MCF 10A (cell line): ENCODE data around the gene GMPR2. TPM values are rescaled to one million over a fixed set of nuclear protein-coding genes. Genes with fewer than 3 reads are reported as not detected.

Experiments
- BruUV-seq: library from RNA; stranded (reverse); fragments of 400-500 nt; replicated peaks from 2 replicates; lab custom pipeline; 2021; lab: Mats Ljungman, UMichigan
- CTCF ChIA-PET: fragments of 300-600 bp; sonication (Branson Sonifier 250); formaldehyde crosslinking; extraction: SDS; loops from one replicate; lab custom pipeline; 2021; ENCODE audit warnings: antibody characterized with exemption, inconsistent platforms; lab: Yijun Ruan, JAX
- POLR2A ChIA-PET: fragments of 300-600, 350-650 bp; sonication (Branson Sonifier 250); formaldehyde crosslinking; extraction: SDS; loops from one replicate; lab custom pipeline; 2020; ENCODE audit warnings: antibody characterized with exemption, inconsistent platforms; lab: Yijun Ruan, JAX
- DNase-seq: peaks from one replicate; pipeline ENCODE4 v3.0.0-alpha.2; 2018; ENCODE audit not compliant: unreplicated experiment
- H3K27ac Mint-ChIP-seq: one replicate; pipeline ENCODE4 v1.8.0; 2022; ENCODE audit warnings: mild to moderate bottlenecking, low read depth, mixed read lengths; ENCODE audit not compliant: unreplicated experiment
- H3K27me3 Mint-ChIP-seq: one replicate; pipeline ENCODE4 v1.8.0; 2022; ENCODE audit warnings: mixed read lengths; ENCODE audit not compliant: insufficient read depth, unreplicated experiment
- H3K36me3 Mint-ChIP-seq: one replicate; pipeline ENCODE4 v1.8.0; 2022; ENCODE audit warnings: mild to moderate bottlenecking, moderate library complexity, mixed read lengths; ENCODE audit not compliant: insufficient read depth, unreplicated experiment
- H3K4me1 Mint-ChIP-seq: one replicate; pipeline ENCODE4 v1.8.0; 2022; ENCODE audit warnings: mixed read lengths; ENCODE audit not compliant: insufficient read depth, unreplicated experiment
- H3K4me3 Mint-ChIP-seq: one replicate; pipeline ENCODE4 v1.8.0; 2022; ENCODE audit warnings: mild to moderate bottlenecking, moderate library complexity, mixed read lengths; ENCODE audit not compliant: unreplicated experiment
- H3K9me3 Mint-ChIP-seq: one replicate; pipeline ENCODE4 v1.8.0; 2022; ENCODE audit warnings: mixed read lengths; ENCODE audit not compliant: unreplicated experiment
- CTCF ChIP-seq: fragments of 200-600 bp; IDR thresholded peaks from one replicate; pipeline ENCODE4 v1.8.0; 2022; ENCODE audit warnings: antibody characterized with exemption, mild to moderate bottlenecking; ENCODE audit not compliant: unreplicated experiment
- intact Hi-C: fragments of 100-400 bp; cut with micrococcal nuclease; formaldehyde crosslinking; loops from 2 replicates; pipeline ENCODE4 v1.14.1; 2022
- total RNA-seq: library from RNA; stranded (reverse); gene quantifications from 2 replicates; pipeline ENCODE4 v1.2.3, GENCODE V29; 2022

GMPR2 gene
- total RNA-seq, 1 experiment from 2014 or later: 77.3 TPM

GRCh38 chr14:24232121-24232644, 546 bp upstream of the GMPR2 start, which contains the start of gene NEDD8:
TSS of gene NEDD8 (minus strand) at chr14:24232367. CDS start at chr14:24232267, 100 bp downstream.
- peak; percentile 98 for DNase-seq
- no peaks in the 10 kb centered on the region for H3K9me3 Mint-ChIP-seq
- H3K27me3 Mint-ChIP-seq: no peaks in the 10 kb centered on the region
- BruUV-seq: no TSS peak
- POLR2A ChIA-PET: interaction anchor here (0.7 to 2.8 kb wide), 13 partner anchors 10 to 96 kb away, joined by 3 to 45 read pairs (median 7); partner anchors contain the start of genes CHMP4A, DHRS1, IPO4 and LTB4R2
- intact Hi-C loops: loop anchor here (1.0 kb wide), 1 partner anchor 16 kb away; the partner anchor contains the start of gene MDP1
- peak within 1 kb of the TSS; percentile 70 for H3K27ac Mint-ChIP-seq
- H3K36me3 Mint-ChIP-seq: peaks cover 52% of the 10 kb centered on the region
- no peak for TF ChIP-seq CTCF
- H3K4me1 Mint-ChIP-seq: peaks cover 24% of the 10 kb centered on the region
- H3K4me3 Mint-ChIP-seq: peak within 1 kb of the TSS; percentile 77
- CTCF ChIA-PET: interaction anchor here (0.6 to 17.7 kb wide), 6 partner anchors 10 to 1129 kb away, joined by 3 to 414 read pairs (median 3); partner anchors contain the start of genes DHRS1, NOP9 and TINF2

GRCh38 chr14:24233538-24233866, 773 bp downstream of the GMPR2 start:
- no peak for TF ChIP-seq CTCF
- Mint-ChIP-seq H3K27ac (no peak overlapping the region), H3K4me1 (peaks cover 34% of the 10 kb centered on the region), H3K9me3 (no peaks in the 10 kb centered on the region), H3K27me3 (no peaks in the 10 kb centered on the region), H3K36me3 (peaks cover 57% of the 10 kb centered on the region), H3K4me3 (peak overlapping the region; percentile 77)
- POLR2A ChIA-PET: interaction anchor here (0.7 to 2.8 kb wide), 9 partner anchors 9 to 97 kb away, joined by 3 to 45 read pairs (median 10); partner anchors contain the start of genes CHMP4A, EMC9, IRF9 and LTB4R2
- CTCF ChIA-PET: interaction anchor here (0.7 to 17.7 kb wide), 4 partner anchors 9 to 445 kb away, joined by 3 to 414 read pairs (median 40); partner anchors contain the start of genes CIDEB, DHRS1, LTB4R2 and NOP9
- no TSS peak for BruUV-seq
- intact Hi-C loops: no loop called here
- peak; percentile 18 for DNase-seq

- intact Hi-C loops: no loop called here
- no peak for DNase-seq
- H3K4me1 Mint-ChIP-seq: peaks cover 42% of the 10 kb centered on the region
- TF ChIP-seq CTCF: no peak
- no peaks in the 10 kb centered on the region for H3K27me3 Mint-ChIP-seq
- POLR2A ChIA-PET: interaction anchor here (0.7 to 2.8 kb wide), 15 partner anchors 8 to 93 kb away, joined by 3 to 45 read pairs (median 5); partner anchors contain the start of genes CHMP4A, EMC9, LTB4R2 and MDP1
- CTCF ChIA-PET: interaction anchor here (0.7 to 17.7 kb wide), 8 partner anchors 8 to 444 kb away, joined by 3 to 457 read pairs (median 10); partner anchors contain the start of genes CIDEB, DHRS1, LTB4R2 and MDP1
- no peaks in the 10 kb centered on the region for H3K9me3 Mint-ChIP-seq
- H3K36me3 Mint-ChIP-seq: peaks cover 54% of the 10 kb centered on the region
- H3K4me3 Mint-ChIP-seq: peak overlapping the region; percentile 77
- no peak overlapping the region for H3K27ac Mint-ChIP-seq
- BruUV-seq: no TSS peak
Measured at GRCh38 chr14:24234095-24235005, 1.6 kb downstream of the GMPR2 start.
